LNCAP (cell line): Measurements from ENCODE around the gene TACC2.

Source experiments
- TF ChIP-seq, protein P1 (sequence below): fragments of 450-650 bp; IDR thresholded peaks from 2 replicates; pipeline ENCODE4 v1.5.1; 2017; ENCODE audit warnings: mild to moderate bottlenecking

Gene TACC2

DNA sequence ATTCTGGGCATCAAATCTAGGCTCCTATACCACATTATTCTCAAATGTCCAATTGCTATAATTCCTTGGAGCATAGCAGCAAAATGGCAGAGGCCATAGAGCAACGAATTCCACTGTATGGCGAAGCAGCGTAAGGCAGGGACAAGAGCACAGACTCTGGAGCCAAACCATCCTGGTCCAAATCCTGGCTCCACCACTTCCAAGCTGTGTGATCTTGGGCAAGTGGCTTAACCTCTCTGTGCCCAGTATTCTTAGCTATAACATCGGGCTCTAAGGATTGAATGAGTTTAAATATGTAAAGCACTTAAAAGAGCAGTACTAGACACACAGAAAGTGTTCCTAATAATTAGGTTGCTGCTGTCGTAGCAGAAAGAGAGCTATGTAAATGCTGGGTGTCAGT, 56.2 kb downstream of the TACC2 start:
- TF ChIP-seq, protein P1, sequence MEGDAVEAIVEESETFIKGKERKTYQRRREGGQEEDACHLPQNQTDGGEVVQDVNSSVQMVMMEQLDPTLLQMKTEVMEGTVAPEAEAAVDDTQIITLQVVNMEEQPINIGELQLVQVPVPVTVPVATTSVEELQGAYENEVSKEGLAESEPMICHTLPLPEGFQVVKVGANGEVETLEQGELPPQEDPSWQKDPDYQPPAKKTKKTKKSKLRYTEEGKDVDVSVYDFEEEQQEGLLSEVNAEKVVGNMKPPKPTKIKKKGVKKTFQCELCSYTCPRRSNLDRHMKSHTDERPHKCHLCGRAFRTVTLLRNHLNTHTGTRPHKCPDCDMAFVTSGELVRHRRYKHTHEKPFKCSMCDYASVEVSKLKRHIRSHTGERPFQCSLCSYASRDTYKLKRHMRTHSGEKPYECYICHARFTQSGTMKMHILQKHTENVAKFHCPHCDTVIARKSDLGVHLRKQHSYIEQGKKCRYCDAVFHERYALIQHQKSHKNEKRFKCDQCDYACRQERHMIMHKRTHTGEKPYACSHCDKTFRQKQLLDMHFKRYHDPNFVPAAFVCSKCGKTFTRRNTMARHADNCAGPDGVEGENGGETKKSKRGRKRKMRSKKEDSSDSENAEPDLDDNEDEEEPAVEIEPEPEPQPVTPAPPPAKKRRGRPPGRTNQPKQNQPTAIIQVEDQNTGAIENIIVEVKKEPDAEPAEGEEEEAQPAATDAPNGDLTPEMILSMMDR, result no peak

- TF ChIP-seq, protein P1, result no peak
These were observed 58.6 kb downstream of the TACC2 start for GRCh38 chr10:122047560-122047959.

DNA sequence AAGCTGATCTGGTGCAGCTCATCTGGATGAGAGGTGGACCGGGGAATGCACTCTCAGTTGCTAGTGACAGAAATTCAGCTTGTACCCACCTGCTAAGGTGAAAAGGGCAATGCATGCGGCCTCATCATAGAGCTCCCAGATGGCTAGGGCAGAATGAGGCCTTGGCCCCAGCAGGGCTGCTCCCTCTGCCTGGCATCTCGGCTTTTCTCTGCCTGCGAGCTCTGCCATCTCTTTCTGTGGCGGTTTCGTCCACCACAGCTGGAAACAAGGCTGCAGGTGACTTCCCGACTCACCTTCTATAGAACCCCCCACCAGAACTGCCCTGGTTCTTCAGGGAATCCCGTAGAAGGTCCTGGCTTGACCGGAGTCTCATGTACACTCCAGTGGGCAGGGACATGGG, 60.1 kb downstream of the TACC2 start:
- TF ChIP-seq, protein P1, result no peak

DNA sequence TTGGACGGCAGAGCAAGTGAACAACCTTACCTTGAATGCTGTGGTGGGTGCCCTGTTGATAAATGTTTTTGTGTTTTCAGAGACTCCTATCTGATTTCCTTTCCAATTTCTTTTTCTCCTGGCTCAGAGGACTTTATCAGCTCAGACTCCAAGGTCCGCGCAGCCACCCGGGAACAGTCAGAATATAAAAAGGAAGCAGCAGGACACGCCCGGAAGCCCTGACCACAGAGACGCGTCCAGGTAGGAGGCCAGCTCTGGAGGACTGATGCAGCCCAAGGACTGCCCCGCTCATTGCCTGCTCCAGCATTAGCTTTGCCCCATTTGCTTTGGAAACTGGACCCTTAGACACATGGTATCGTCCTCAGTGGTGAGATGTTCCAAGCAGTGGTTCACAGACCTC, 61.3 kb downstream of the TACC2 start:
- TF ChIP-seq, protein P1, result no peak

DNA sequence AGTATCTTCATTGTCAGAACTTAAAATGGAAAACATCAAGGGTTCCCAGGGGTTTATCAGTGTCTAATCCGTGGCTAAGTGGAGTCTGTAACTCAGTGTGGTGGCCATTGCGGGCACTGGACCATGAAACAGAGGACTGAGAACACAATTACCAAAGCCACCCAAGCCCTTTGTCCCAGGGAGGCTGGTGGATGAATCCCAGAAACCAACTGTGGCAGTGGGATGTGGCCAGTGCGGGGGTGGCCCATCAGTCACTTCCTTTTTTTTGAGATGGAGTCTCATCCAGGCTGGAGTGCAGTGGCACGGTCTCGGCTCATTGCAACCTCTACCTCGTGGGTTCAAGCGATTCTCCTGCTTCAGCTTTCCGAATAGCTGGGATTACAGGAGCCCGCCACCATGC, 61.8 kb downstream of the TACC2 start:
- TF ChIP-seq, protein P1, result no peak

GRCh38 chr10:122051609-122052385, 62.8 kb downstream of the TACC2 start:
- TF ChIP-seq, protein P1, result peak; percentile 62; the same call in 1 of the 2 replicates

DNA sequence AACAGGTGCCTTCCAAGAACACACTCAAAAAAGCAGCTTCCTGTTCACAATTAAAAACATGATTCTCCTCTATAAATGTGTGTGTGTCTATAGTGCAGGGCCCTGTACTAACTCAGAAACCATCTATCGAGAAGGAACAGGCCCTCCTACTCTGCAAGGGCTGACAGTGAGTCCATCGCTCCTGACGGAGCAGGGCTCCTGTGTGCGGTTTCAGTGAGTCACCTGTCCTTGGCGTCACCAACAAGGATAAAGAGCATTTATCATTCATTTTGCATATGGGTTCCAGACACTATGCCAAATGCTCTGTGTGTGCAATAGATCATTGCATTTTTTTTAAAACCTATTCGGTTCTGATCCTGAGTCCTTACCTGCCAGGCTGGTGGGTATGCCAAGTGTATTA, 63.7 kb downstream of the TACC2 start:
- TF ChIP-seq, protein P1, result no peak

DNA sequence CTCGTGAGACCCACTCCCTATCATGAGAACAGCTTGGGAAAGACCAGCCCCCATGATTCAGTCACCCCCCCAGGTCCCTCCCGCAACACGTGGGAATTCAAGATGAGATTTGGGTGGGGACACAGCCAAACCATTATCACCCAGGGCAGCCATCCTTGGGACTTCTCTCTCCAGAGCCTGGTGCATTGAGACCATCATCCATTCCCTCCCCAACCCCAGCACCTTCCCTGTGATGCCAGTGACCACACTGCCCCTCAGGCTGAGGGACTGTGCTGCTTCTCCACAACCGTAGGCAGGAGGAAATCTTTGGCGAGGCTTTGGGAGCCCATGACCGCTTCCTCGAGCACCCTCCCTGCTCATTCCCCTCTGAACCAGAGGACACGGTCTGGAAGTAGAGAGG, 64.4 kb downstream of the TACC2 start:
- TF ChIP-seq, protein P1, result no peak
